HG03354 (cell line): ENCODE measurements around the gene UBAP1.
A peak's percentile ranks its signal among the peaks of the same experiment; 100 is the strongest.
"Not testable (repeated sequence)": the region's sequence is repeated elsewhere in the genome, so short reads cannot be mapped to it uniquely, and the experiment has no call there.

Experiments used
- ATAC-seq: cut with Tn5 transposase; IDR thresholded peaks from one replicate; pipeline ENCODE4 v1.9.1; 2021; ENCODE audit warnings: mild to moderate bottlenecking; ENCODE audit not compliant: unreplicated experiment, poor library complexity, severe bottlenecking

The UBAP1 gene

DNA sequence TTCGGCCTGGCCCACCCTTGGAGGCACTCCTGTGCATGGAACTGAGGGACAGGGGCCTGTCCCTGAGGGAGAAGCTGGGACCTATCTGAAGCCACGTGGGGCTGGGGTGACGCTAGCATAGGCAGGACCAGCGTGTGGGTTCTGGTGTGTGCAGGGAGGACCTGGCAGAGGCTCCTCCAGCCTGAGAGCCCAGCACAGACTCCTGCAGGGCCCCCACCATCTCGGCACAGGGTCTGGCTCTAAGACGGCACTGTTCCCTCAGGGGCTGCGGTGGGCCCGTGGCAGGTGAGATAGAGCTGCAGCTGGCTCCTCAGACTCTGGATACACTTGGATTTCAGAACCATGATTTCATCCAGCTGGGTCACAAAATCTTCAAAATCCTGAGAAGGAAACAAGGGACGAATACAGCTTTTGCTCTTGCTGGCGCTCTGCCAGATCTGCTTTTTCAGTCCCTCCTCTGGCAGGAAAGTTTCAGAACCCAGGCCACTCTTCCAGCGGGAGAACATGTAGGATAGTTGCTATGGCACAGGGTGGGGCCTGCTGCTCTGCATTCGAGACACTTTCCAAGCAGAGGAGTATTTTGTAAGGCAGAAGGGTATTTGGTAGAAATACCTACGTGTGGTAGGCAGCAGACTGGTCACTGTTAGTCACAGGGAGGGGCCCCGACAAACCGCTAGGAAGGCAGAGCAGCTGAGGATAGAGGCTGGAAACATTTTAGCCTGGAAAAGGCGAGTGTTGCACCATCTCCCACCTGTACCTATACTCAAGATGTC, 75.5 kb downstream of the UBAP1 start:
- no peak for ATAC-seq

DNA sequence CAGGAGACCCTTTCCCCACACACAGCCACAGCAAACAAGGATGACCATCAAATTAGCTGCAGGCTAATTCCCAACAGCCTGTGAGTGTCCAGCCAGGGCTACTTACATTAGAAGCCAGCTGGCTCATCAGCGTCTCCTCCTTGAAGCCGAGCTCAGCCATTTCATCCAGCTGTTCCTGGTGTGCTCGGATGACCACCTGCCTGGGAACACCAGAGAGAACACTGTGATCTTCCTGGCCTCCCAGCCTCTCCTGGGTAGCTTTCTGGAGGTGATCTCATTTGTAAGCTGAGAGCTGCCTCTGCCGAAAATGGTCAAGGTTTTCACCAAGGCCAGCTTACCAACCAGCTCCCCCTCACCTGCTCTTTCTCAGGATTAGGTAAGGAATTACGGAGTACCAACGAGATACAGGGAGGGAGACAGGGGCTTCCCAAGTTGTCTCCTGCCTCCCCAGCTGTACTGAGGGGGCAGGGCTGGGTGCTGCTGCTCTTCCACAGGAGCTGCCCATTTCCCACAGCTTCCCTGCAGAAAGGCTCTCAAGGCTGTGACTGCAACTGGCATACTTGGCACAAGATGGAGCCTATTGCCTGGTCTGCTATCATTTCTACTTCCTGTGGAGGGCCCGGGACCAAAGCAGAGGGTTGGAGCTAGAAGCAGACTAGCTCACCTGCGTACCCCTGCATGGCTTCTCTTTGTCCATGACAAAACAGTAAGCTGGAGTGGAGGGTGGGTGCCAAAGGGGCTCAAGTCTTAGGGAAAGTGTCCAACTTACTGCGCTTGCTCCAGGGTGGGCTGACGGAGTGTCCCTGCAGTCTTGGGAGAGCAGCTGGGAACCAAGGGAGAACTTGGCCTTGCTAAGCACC, 76.4 kb downstream of the UBAP1 start:
- no peak for ATAC-seq

DNA sequence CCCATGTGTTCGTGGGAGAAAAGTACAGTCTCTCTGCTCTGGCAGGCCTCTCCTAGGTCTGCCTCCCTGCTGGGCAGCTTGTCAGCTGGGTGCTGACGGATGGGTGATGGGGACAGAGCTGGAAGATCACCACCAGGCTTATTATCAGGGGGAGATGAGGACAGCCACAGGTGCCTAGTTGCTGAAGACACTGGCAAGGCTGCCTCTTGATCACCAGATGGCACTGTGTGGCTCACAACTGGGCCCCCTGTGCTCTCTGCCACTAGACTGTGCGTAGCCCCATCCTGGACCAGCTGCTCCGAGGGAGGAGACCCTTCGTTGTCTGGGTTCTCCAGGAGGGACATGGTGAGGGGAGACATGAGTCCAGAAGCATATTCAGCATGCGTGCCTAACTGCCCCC, 77.3 kb downstream of the UBAP1 start:
- no peak for ATAC-seq

DNA sequence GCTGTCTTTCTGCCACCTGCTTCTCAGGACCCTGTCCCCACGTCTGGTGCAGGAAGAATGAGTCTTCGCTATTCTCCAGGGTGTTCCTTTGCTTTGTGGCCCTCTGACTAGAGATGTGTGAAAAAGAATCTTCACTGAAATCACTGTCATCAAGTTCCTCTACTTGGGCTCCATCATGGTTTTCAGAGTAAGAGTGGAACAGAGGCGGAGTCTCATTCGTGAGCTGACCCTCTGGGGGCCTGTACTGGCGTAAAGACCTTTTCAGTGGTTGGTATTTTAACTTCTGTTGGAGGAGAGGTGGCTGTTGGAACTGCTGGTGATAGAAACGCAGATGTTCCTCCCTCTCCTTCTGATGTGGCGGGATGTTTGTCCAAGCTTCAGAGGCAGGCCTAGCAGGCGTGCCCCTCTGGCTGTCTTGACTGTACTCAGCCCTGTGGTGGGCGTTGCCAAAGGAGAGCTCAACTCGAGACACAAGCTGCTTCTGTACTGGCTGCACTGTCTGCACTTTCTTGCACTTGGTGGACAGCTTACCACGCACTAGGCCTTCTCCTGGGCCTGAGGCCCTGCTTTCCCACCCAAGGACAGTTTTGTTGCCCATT, 78.2 kb downstream of the UBAP1 start:
- no peak for ATAC-seq

DNA sequence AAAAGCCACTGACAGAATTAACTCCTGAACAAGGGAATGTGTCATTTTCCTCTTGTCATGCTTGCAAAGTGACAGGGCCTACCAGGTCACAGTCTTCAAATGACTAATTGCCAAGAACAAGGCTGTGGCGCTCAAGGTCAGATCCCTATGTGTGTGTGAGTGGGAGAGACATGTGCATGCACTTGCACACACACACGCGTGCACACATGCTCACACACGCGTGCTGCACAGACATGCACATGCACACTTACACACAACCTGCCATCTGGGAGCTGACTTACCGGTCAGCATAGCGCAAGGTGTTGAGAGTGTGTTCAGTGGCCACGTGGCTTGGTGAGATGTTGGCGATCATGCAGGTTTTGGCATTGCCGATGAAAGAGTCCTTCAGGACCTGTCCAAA, 80.5 kb downstream of the UBAP1 start:
- no peak for ATAC-seq

DNA sequence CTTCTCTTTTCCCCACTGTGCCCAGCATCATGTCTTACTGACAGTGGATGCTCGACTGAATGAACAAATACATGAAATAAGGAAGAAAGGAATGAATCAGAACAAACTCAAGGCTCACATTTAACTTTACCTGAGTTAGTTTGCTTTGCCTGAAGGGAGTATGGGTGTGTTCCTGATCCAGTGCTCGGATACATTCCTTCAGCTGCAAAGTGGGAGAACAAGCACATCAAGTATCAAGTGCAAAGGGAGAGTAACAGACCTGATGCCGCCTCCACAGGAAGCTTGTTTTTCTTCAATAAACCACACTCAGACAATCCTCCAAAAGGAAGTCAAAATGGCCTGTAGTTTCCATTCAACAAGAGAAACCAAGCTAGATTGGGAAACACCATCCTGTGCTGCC, 84.1 kb downstream of the UBAP1 start:
- no peak for ATAC-seq

DNA sequence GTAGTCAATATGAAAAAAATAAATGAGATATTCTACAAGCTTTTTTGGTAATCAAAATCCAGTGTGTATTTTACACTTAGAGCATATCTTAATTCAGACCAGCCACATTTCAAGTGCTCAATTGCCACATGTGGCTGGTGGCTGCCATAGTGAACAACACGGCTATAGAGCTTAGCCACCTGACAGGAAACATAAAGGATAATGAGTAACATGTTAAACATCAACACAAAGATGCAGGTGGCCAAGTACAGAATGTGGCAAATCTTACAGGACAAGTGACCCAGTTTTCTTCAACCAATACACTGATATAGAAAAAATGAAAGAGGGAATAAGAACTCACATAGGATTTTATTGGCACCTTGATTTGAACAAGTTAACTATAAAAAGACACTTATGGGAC, 88.8 kb downstream of the UBAP1 start:
- ATAC-seq: peak; percentile 76

DNA sequence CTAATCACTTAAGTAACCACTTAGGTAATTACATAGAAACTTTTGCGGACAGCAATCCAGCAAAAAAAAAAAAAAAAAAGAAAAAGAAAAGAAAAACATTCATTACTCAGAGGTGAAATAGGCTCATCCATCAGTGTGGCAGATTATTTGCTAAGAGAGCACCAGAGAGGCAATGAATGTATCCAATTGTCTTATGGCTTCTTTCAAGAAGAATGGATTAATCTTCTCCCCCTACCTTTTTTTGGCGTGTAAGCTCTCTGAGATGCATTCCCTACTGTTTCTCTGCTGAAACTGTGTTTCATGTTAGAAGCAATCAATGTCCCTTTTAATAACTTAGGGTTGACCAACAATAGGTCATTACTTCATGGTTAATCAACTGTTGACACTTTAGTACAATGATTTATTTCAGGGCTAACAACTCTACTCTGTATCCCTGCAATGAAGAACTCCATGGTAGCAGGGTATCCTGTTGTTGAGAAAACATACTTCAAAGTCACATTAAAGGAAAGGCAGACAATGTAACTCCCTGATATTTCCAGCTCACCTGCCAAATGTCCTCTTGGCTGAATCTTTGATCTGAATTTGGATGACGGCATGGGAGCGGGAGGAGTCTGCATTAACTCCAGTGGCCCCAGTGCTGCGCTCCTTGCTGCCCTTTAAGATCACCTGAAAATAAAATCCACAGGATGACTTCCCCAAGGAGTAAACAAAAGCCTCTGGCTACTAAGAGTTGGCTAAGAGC, 92.6 kb downstream of the UBAP1 start:
- no peak for ATAC-seq

DNA sequence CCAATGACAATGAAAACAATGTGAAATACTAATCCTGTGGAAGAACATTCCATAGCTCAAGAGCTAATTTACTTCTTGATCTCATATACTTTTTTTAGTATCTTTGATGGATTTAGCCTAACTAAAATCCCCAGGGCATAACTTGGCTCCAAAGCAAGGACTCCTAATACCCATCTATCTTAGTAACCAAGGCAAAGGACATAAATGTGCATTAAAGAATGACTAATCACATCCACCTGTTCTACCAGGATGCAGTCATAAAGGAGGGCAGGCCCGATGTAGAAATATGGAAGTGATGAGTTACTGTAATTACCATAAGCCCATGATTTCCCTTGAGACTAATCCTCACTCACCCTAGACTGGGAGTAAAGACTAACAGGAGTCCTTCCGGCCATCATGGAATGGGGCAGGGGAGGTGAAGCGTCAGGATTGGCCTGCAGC, 93.3 kb downstream of the UBAP1 start:
- ATAC-seq: no peak

DNA sequence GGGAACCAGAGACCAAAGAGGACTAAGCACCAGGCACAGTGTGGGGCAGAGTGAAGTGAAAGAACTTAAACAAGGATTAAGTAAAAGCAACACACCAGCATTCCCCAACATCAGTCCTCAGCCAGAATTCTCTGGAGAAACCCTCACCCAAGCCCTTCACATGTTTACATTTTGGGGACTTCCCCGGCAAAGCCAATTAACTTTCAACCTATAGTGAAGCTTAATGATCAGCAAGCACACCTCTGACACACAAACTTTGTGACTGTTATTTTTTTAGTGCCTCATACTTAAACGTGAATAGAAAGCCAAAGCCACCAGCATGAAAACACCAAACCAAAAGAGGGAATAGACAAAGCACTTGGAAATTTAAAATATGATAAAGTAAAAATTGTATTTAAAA, 94.7 kb downstream of the UBAP1 start:
- ATAC-seq: not testable (repeated sequence)

DNA sequence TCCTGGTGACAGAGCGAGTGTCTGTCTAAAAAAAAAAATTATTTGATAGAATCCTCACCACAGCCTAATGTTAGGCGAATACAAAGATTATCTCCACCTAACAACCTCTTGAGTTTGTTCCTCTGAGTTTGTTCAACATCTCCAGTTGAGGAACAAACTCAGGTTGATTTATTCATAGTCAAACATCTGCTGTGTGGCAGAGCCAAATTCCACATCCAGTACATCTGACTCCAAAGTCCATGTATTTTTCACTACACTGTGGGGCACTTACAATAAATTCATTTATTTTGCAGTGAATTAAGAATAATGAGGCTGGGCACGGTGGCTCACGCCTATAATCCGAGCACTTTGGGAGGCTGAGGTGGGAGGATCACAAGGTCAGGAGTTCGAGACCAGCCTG, 97.0 kb downstream of the UBAP1 start:
- no peak for ATAC-seq

DNA sequence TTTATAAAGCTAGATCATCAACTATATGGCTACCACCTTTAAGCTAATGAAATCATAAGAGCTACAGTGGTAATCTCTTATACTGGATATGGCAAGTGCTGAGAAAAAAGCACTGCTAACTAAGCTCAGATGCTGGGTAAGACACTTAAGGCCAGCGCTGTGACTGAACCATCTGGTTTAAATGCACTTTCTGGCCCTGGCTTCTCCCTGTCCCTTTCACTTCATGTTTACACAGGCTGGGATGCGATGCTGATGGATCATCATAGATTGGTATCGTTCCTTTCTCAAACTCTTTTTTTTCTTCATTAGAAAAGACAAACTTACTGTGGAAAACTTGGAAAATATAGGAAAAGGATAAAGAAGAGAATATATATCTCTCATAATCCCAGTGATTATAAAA, 97.9 kb downstream of the UBAP1 start:
- ATAC-seq: no peak

DNA sequence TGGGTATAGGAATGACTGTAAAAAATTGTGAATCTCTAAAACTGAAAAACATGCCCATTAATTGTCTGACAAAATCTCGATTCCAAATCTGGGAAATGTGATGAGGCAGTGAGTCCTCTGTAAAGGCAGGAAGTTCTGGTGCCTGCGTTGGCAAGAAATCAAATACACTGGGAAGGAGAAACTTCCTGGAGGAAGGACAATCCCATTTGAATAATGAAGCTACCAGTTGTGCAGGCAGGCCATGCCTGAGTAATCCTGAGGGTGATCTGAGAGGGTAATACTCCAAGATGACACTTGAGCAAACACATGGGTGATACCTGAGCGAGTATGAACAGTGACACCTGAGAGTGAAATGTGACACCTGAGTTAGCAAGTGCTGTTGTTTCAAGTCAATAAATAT, 100.6 kb downstream of the UBAP1 start:
- ATAC-seq: no peak

DNA sequence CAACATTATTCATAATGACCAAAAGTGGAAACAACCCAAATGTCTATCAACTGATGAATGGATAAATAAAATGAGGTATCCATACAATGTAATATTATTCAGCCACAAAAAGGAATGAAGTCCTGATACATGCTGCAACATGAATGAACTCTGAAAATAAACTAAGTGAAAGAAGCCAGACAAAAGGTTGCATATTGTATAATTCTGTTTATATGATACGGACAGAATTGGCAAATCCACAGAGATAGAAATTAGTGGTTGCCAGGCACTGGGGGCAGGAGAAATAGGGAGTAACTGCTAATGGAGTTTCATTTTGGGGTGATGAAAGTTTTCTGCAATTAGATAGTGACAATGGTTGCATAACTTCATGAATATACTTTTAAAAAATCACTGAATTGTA, 103.3 kb downstream of the UBAP1 start:
- ATAC-seq: no peak

DNA sequence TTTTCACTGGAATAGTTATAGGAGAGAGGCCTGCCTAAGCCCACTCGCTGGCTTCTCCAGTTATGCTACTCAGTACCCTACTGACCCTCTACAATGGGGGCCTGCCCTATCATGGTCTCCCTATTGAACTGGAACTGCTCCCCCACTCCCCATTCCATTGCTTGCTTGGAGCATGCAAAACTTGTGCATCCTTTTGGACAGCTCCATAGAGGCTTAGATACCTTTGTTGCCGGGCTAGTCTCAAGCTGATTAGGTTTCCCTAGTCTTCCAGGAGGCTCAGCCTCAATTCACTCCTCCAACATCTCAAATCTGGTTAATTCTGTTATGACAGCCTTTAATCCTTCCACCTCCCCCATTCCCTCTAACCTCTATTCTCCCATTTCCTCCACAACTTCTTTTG, 110.3 kb downstream of the UBAP1 start:
- ATAC-seq: no peak

DNA sequence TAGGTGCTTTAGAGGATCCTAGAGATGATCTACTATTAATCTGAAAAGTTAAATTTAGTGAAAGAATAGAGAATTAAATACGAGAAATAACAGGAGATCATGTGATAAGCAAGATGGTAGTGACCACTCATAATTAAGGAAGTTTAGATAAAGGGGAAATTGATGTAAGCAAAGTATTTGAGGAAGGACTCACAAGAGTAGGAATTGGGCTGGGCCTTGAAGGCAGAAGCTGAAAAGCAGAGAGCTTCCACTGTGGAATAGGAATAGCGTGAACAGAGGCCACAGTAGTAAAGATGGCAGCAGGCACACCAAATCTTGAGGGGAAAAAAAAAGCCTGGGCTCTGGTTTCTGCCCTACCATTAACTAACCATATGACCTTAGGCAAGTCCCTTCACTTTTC, 112.2 kb downstream of the UBAP1 start:
- ATAC-seq: no peak

DNA sequence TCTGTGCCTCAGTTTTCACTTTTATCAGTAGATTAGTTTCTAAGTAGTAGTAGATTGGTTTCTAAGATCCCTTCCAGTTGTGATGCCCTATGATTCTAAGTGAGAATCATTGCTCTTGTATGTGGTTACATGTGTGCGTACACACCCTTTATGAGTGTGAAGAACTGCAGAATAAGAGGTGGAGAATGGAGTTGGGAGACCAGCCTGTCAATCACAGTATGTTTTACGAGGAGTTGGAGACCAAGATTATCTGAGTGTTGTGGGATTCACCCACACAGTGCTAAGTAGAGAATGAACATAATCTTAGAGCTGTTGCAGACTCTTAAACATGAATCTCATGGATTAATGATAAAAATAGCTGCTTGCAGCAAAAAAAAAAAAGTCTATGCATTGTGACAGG, 112.6 kb downstream of the UBAP1 start:
- no peak for ATAC-seq

DNA sequence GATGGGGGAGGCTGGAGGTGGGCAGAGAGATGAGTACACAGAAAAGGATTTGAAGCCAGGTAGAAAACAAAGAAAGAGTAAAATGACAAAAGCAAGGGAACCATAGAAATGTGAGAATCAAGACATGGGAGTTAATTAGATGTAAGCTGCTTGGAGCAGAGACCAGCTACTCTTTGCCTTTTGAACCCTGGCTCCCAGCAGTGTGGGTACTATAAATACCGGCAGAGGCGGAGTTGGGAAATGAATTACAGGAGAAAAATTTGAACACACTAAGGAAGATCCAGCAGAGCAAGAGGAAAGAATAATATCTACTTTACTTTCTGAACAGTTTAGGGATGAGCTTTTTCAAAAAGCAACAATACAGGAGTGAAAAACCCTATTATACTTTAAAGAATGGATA, 113.7 kb downstream of the UBAP1 start:
- no peak for ATAC-seq

DNA sequence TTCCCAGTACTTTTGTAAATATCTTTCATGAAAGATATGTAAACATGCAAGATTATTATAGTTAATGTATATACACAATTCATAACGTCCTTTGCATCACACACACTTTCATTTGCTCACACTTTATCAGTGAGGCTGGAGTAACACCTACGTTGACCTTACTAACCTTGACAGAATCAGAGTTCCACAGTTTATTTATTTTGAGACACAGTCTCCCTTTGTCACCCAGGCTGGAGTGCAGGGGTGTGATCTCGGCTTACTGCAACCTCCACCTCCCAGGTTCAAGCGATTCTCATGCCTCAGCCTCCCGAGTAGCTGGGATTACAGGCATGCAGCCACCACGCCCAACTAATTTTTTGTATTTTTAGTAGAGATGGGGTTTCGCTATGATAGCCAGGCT, 122.2 kb downstream of the UBAP1 start:
- ATAC-seq: not testable (repeated sequence)
